GM19328 (cell line): ENCODE measurements around the gene TSPYL6.
"Not testable (repeated sequence)": the region's sequence is repeated elsewhere in the genome, so short reads cannot be mapped to it uniquely, and the experiment has no call there.

Source experiments
- ATAC-seq: cut with Tn5 transposase; IDR thresholded peaks from one replicate; pipeline ENCODE4 v1.9.1; 2021; ENCODE audit warnings: mild to moderate bottlenecking, moderate library complexity; ENCODE audit not compliant: unreplicated experiment

The TSPYL6 gene

GRCh38 chr2:54256091-54256694 lies at the start of gene TSPYL6:
Gene TSPYL6, minus strand, starts transcription at chr2:54256229. Its CDS starts 78 bp downstream, at chr2:54256151.
- ATAC-seq = no peak

GRCh38 chr2:54303631-54304030 lies 47.6 kb upstream of the TSPYL6 start:
- ATAC-seq = no peak

GRCh38 chr2:54298514-54298913 lies 42.5 kb upstream of the TSPYL6 start:
- no peak for ATAC-seq

GRCh38 chr2:54295911-54296310 lies 39.9 kb upstream of the TSPYL6 start:
- ATAC-seq = no peak

GRCh38 chr2:54294665-54295064 lies 38.6 kb upstream of the TSPYL6 start:
- not testable (repeated sequence) for ATAC-seq

GRCh38 chr2:54290356-54291025 lies 34.5 kb upstream of the TSPYL6 start:
- ATAC-seq = no peak

- no peak for ATAC-seq
Measured at GRCh38 chr2:54289917-54290316, 33.9 kb upstream of the TSPYL6 start.

GRCh38 chr2:54287532-54287931 lies 31.5 kb upstream of the TSPYL6 start:
- ATAC-seq = no peak

- ATAC-seq = no peak
Measured at GRCh38 chr2:54285451-54285850, 29.4 kb upstream of the TSPYL6 start.

- ATAC-seq = no peak
Measured at GRCh38 chr2:54284826-54285225, 28.8 kb upstream of the TSPYL6 start.

- ATAC-seq = no peak
Measured at GRCh38 chr2:54279385-54279784, 23.4 kb upstream of the TSPYL6 start.

GRCh38 chr2:54275541-54275940 lies 19.5 kb upstream of the TSPYL6 start:
- no peak for ATAC-seq

GRCh38 chr2:54274781-54275242 lies 18.8 kb upstream of the TSPYL6 start:
- ATAC-seq = no peak

GRCh38 chr2:54271843-54272627 lies 16.0 kb upstream of the TSPYL6 start:
- ATAC-seq = peak; percentile 85

GRCh38 chr2:54271189-54271588 lies 15.2 kb upstream of the TSPYL6 start:
- no peak for ATAC-seq

GRCh38 chr2:54267577-54267976 lies 11.5 kb upstream of the TSPYL6 start:
- no peak for ATAC-seq

- not testable (repeated sequence) for ATAC-seq
Measured at GRCh38 chr2:54265081-54265480, 9.1 kb upstream of the TSPYL6 start.

GRCh38 chr2:54262015-54262765 lies 6.2 kb upstream of the TSPYL6 start:
- no peak for ATAC-seq

- no peak for ATAC-seq
Measured at GRCh38 chr2:54261537-54261936, 5.5 kb upstream of the TSPYL6 start.

- ATAC-seq = no peak
Measured at GRCh38 chr2:54260241-54260595, 4.2 kb upstream of the TSPYL6 start.
